ENCODE data around the gene PSMD5.

The PSMD5 gene

GRCh38 chr9:120792898-120793765, 49.6 kb downstream of the PSMD5 start, which contains the start of gene FBXW2:
FBXW2 (minus strand) TSS chr9:120793416; CDS start chr9:120788258, 5,158 bp downstream.
- Mint-ChIP-seq H3K4me1 (peaks cover 51% of the 10 kb centered on the region), H3K27me3 (no peaks in the 10 kb centered on the region), H3K4me3 (peak within 1 kb of the TSS; percentile 81), H3K36me3 (peaks cover 31% of the 10 kb centered on the region), H3K9me3 (no peaks in the 10 kb centered on the region), H3K27ac (peak within 1 kb of the TSS; percentile 88)
- DNase-seq: peak; percentile 93
- CTCF ChIA-PET: interaction anchor here (1.0 to 1.5 kb wide), 3 partner anchors 13 to 173 kb away, joined by 3 to 4 read pairs (median 4); no protein-coding TSS in a partner anchor

- H3K4me1 Mint-ChIP-seq: peaks cover 67% of the 10 kb centered on the region
Observed at GRCh38 chr9:120791161-120791560, 51.6 kb downstream of the PSMD5 start.

GRCh38 chr9:120787933-120788332, 54.8 kb downstream of the PSMD5 start:
- no peak overlapping the region for H3K27ac Mint-ChIP-seq
- H3K4me3 Mint-ChIP-seq: no peak overlapping the region
- H3K27me3 Mint-ChIP-seq: no peaks in the 10 kb centered on the region
- peaks cover 67% of the 10 kb centered on the region for H3K36me3 Mint-ChIP-seq
- CTCF ChIA-PET: no interaction called here
- no peak for DNase-seq
- peaks cover 76% of the 10 kb centered on the region for H3K4me1 Mint-ChIP-seq
- no peaks in the 10 kb centered on the region for H3K9me3 Mint-ChIP-seq

More at GRCh38 chr9:120791161-120791560, 51.6 kb downstream of the PSMD5 start:
- CTCF ChIA-PET: interaction anchor here (0.6 kb wide), 1 partner anchor 559 kb away, joined by 3 read pairs; no protein-coding TSS in a partner anchor
- H3K27ac Mint-ChIP-seq: peak overlapping the region; percentile 46
- no peaks in the 10 kb centered on the region for H3K27me3 Mint-ChIP-seq
- H3K4me3 Mint-ChIP-seq: peak overlapping the region; percentile 81
- H3K9me3 Mint-ChIP-seq: no peaks in the 10 kb centered on the region
- peaks cover 45% of the 10 kb centered on the region for H3K36me3 Mint-ChIP-seq
- DNase-seq: no peak

GRCh38 chr9:120783602-120784047, 59.1 kb downstream of the PSMD5 start:
- Mint-ChIP-seq H3K4me1 (peaks cover 43% of the 10 kb centered on the region), H3K4me3 (no peak overlapping the region), H3K36me3 (peaks cover 57% of the 10 kb centered on the region), H3K27me3 (no peaks in the 10 kb centered on the region), H3K9me3 (no peaks in the 10 kb centered on the region), H3K27ac (peak overlapping the region; percentile 28)
- CTCF ChIA-PET: no interaction called here
- no peak for DNase-seq

GRCh38 chr9:120781236-120781635, 61.5 kb downstream of the PSMD5 start:
- CTCF ChIA-PET: interaction anchor here (1.1 kb wide), 1 partner anchor 12 kb away, joined by 4 read pairs; the partner anchor contains the start of gene FBXW2

GRCh38 chr9:120780367-120780766, 62.4 kb downstream of the PSMD5 start:
- Mint-ChIP-seq H3K9me3 (no peaks in the 10 kb centered on the region), H3K4me3 (no peak overlapping the region), H3K27ac (no peak overlapping the region), H3K36me3 (peaks cover 60% of the 10 kb centered on the region), H3K27me3 (no peaks in the 10 kb centered on the region), H3K4me1 (peaks cover 19% of the 10 kb centered on the region)
- DNase-seq: no peak
- CTCF ChIA-PET: interaction anchor here (0.8 to 1.2 kb wide), 3 partner anchors 12 to 68 kb away, joined by 3 to 4 read pairs (median 3); partner anchors contain the start of gene FBXW2

More at GRCh38 chr9:120781236-120781635, 61.5 kb downstream of the PSMD5 start:
- Mint-ChIP-seq H3K27me3 (no peaks in the 10 kb centered on the region), H3K4me1 (peaks cover 25% of the 10 kb centered on the region), H3K36me3 (peaks cover 60% of the 10 kb centered on the region), H3K9me3 (no peaks in the 10 kb centered on the region), H3K4me3 (no peak overlapping the region), H3K27ac (no peak overlapping the region)
- DNase-seq: no peak

GRCh38 chr9:120779227-120779626, 63.5 kb downstream of the PSMD5 start:
- CTCF ChIA-PET: no interaction called here
- no peak for DNase-seq
- H3K4me3 Mint-ChIP-seq: no peak overlapping the region
- peaks cover 14% of the 10 kb centered on the region for H3K4me1 Mint-ChIP-seq
- no peak overlapping the region for H3K27ac Mint-ChIP-seq
- H3K9me3 Mint-ChIP-seq: no peaks in the 10 kb centered on the region
- peaks cover 63% of the 10 kb centered on the region for H3K36me3 Mint-ChIP-seq
- H3K27me3 Mint-ChIP-seq: no peaks in the 10 kb centered on the region

GRCh38 chr9:120778758-120779157, 64.0 kb downstream of the PSMD5 start:
- no peak for DNase-seq
- CTCF ChIA-PET: no interaction called here
- peaks cover 58% of the 10 kb centered on the region for H3K36me3 Mint-ChIP-seq

GRCh38 chr9:120777229-120777628, 65.5 kb downstream of the PSMD5 start:
- Mint-ChIP-seq H3K9me3 (no peaks in the 10 kb centered on the region), H3K4me1 (peaks cover 5% of the 10 kb centered on the region), H3K36me3 (peaks cover 55% of the 10 kb centered on the region), H3K4me3 (no peak overlapping the region), H3K27me3 (no peaks in the 10 kb centered on the region), H3K27ac (no peak overlapping the region)
- CTCF ChIA-PET: no interaction called here
- DNase-seq: no peak

More at GRCh38 chr9:120778758-120779157, 64.0 kb downstream of the PSMD5 start:
- peaks cover 9% of the 10 kb centered on the region for H3K4me1 Mint-ChIP-seq
- no peak overlapping the region for H3K4me3 Mint-ChIP-seq
- no peaks in the 10 kb centered on the region for H3K9me3 Mint-ChIP-seq
- no peak overlapping the region for H3K27ac Mint-ChIP-seq
- no peaks in the 10 kb centered on the region for H3K27me3 Mint-ChIP-seq

- H3K27ac Mint-ChIP-seq: no peak overlapping the region
- no peak for DNase-seq
- no peaks in the 10 kb centered on the region for H3K27me3 Mint-ChIP-seq
- CTCF ChIA-PET: no interaction called here
- peaks cover 5% of the 10 kb centered on the region for H3K4me1 Mint-ChIP-seq
- H3K4me3 Mint-ChIP-seq: no peak overlapping the region
- no peaks in the 10 kb centered on the region for H3K9me3 Mint-ChIP-seq
- peaks cover 55% of the 10 kb centered on the region for H3K36me3 Mint-ChIP-seq
Observed at GRCh38 chr9:120776788-120777187, 65.9 kb downstream of the PSMD5 start.

- Mint-ChIP-seq H3K27ac (no peak overlapping the region), H3K27me3 (no peaks in the 10 kb centered on the region), H3K36me3 (peaks cover 59% of the 10 kb centered on the region), H3K9me3 (no peaks in the 10 kb centered on the region), H3K4me1 (peaks cover 13% of the 10 kb centered on the region), H3K4me3 (no peak overlapping the region)
- DNase-seq: no peak
- CTCF ChIA-PET: no interaction called here
Observed at GRCh38 chr9:120775859-120776258, 66.9 kb downstream of the PSMD5 start.

- peaks cover 21% of the 10 kb centered on the region for H3K4me1 Mint-ChIP-seq
- no peak overlapping the region for H3K4me3 Mint-ChIP-seq
- no peak for DNase-seq
- H3K27ac Mint-ChIP-seq: no peak overlapping the region
- H3K9me3 Mint-ChIP-seq: no peaks in the 10 kb centered on the region
- H3K27me3 Mint-ChIP-seq: no peaks in the 10 kb centered on the region
- H3K36me3 Mint-ChIP-seq: peaks cover 66% of the 10 kb centered on the region
- CTCF ChIA-PET: no interaction called here
Observed at GRCh38 chr9:120774719-120775118, 68.0 kb downstream of the PSMD5 start.

GRCh38 chr9:120773256-120773655, 69.5 kb downstream of the PSMD5 start:
- CTCF ChIA-PET: interaction anchor here (1.4 kb wide), 1 partner anchor 11 kb away, joined by 5 read pairs; no protein-coding TSS in a partner anchor
- no peak for DNase-seq
- Mint-ChIP-seq H3K27me3 (no peaks in the 10 kb centered on the region), H3K4me3 (no peak overlapping the region), H3K27ac (no peak overlapping the region), H3K4me1 (peaks cover 33% of the 10 kb centered on the region), H3K36me3 (peaks cover 61% of the 10 kb centered on the region), H3K9me3 (no peaks in the 10 kb centered on the region)

GRCh38 chr9:120770931-120771330, 71.8 kb downstream of the PSMD5 start:
- H3K4me1 Mint-ChIP-seq: peaks cover 36% of the 10 kb centered on the region
- H3K27me3 Mint-ChIP-seq: no peaks in the 10 kb centered on the region
- H3K27ac Mint-ChIP-seq: no peak overlapping the region
- CTCF ChIA-PET: interaction anchor here (1.1 to 2.1 kb wide), 2 partner anchors 15 to 288 kb away, joined by 3 to 6 read pairs; no protein-coding TSS in a partner anchor
- no peak overlapping the region for H3K4me3 Mint-ChIP-seq
- no peak for DNase-seq
- peaks cover 59% of the 10 kb centered on the region for H3K36me3 Mint-ChIP-seq
- H3K9me3 Mint-ChIP-seq: no peaks in the 10 kb centered on the region

Measured in activated naive CD4-positive, alpha-beta T cell treated with anti-CD3 and anti-CD28 coated beads, Interleukin-2, amount 10 ng/mL, durations not matched to agents 7 days and 5 days (primary cell).